SK-N-SH (cell line): ENCODE results near the gene CNNM3. TPM values are rescaled to one million over a fixed set of nuclear protein-coding genes. Genes with fewer than 3 reads are reported as not detected.
A peak's percentile ranks its signal among the peaks of the same experiment; 100 is the strongest.

Experiments used
- CTCF ChIA-PET: fragments of 300-600, 350-600 bp; formaldehyde crosslinking; extraction: SDS; loops from one replicate; lab custom pipeline; 2021; lab: Yijun Ruan, JAX
- POLR2A ChIA-PET: fragments of 350-600 bp; sonication (Branson Sonifier 250); formaldehyde crosslinking; extraction: SDS; loops from one replicate; lab custom pipeline; 2020; ENCODE audit warnings: antibody characterized with exemption, inconsistent platforms; lab: Yijun Ruan, JAX
- DNase-seq: peaks from one replicate; pipeline ENCODE4 v3.0.0; 2012
- H2AFZ ChIP-seq: fragments of 200-600 bp; sonication (generic); 2 replicates; pipeline ENCODE4 v1.8.1; 2016; ENCODE audit warnings: antibody characterized with exemption, mild to moderate bottlenecking, low read depth
- H3F3A ChIP-seq: fragments of 200-600 bp; sonication (generic); replicated peaks from 2 replicates; pipeline ENCODE3; 2016; ENCODE audit warnings: antibody characterized with exemption, mild to moderate bottlenecking; ENCODE audit not compliant: insufficient read depth
- H3K27ac ChIP-seq, 2 experiments: fragments of 200-500 bp in 1 of 2; fragments of 200-600 bp in 1 of 2; sonication (Bioruptor generic) in 1 of 2; sonication (generic), shearing (Covaris generic) in 1 of 2; 2 replicates each; pipeline versions ENCODE4 v1.5.1 to v1.6.1; 2014 to 2016; ENCODE audit warnings: low read depth in 2 of 2, inconsistent platforms in 1 of 2, low read length in 1 of 2, mild to moderate bottlenecking in 1 of 2, mixed read lengths in 1 of 2
- H3K27me3 ChIP-seq: fragments of 200-600 bp; sonication (generic), shearing (Covaris generic); 2 replicates; pipeline ENCODE4 v1.6.1; 2016; ENCODE audit warnings: mixed run types; ENCODE audit not compliant: insufficient read depth
- H3K36me3 ChIP-seq, 2 experiments: fragments of 200-500 bp in 1 of 2; fragments of 200-600 bp in 1 of 2; sonication (Bioruptor generic) in 1 of 2; sonication (generic) in 1 of 2; replicated peaks in 1 of 2; 2 replicates each; pipeline versions ENCODE3 to v1.5.1; 2014 to 2016; ENCODE audit warnings: low read length in 1 of 2, mild to moderate bottlenecking in 1 of 2; ENCODE audit not compliant: insufficient read depth in 2 of 2, control insufficient read depth in 1 of 2
- H3K4me1 ChIP-seq, 2 experiments: fragments of 200-500 bp in 1 of 2; fragments of 200-600 bp in 1 of 2; sonication (Bioruptor generic) in 1 of 2; sonication (generic), shearing (Covaris generic) in 1 of 2; 2 replicates each; pipeline versions ENCODE4 v1.5.1 to v1.6.1; 2014 to 2016; ENCODE audit warnings: low read depth in 1 of 2, low read length in 1 of 2, mixed run types in 1 of 2; ENCODE audit not compliant: insufficient read depth in 2 of 2, control insufficient read depth in 1 of 2
- H3K4me2 ChIP-seq: fragments of 200-600 bp; sonication (generic), shearing (Covaris generic); 2 replicates; pipeline ENCODE4 v1.6.1; 2017; ENCODE audit warnings: mixed run types
- H3K4me3 ChIP-seq, 2 experiments: fragments of 200-500 bp in 1 of 2; fragments of 200-600 bp in 1 of 2; sonication (Bioruptor generic) in 1 of 2; sonication (generic), shearing (Covaris generic) in 1 of 2; 2 replicates each; pipeline versions ENCODE4 v1.5.1 to v1.8.1; 2014 to 2016; ENCODE audit warnings: low read depth in 2 of 2, inconsistent platforms in 1 of 2, low read length in 1 of 2, mild to moderate bottlenecking in 1 of 2, mixed read lengths in 1 of 2, moderate library complexity in 1 of 2
- H3K79me2 ChIP-seq: fragments of 200-600 bp; sonication (generic); 2 replicates; pipeline ENCODE4 v1.8.1; 2017; ENCODE audit warnings: mild to moderate bottlenecking; ENCODE audit not compliant: insufficient read depth
- H3K9ac ChIP-seq: fragments of 200-600 bp; sonication (generic); 2 replicates; pipeline ENCODE4 v1.6.1; 2017; ENCODE audit warnings: mixed run types
- H3K9me2 ChIP-seq: fragments of 200-600 bp; sonication (generic); 2 replicates; pipeline ENCODE4 v1.6.1; 2017; ENCODE audit warnings: mixed run types
- H3K9me3 ChIP-seq: fragments of 200-600 bp; sonication (generic); 2 replicates; pipeline ENCODE4 v1.6.1; 2017; ENCODE audit warnings: mixed run types, mild to moderate bottlenecking, moderate library complexity
- H4K20me1 ChIP-seq: fragments of 200-600 bp; sonication (generic); 2 replicates; pipeline ENCODE4 v1.6.1; 2017; ENCODE audit warnings: mild to moderate bottlenecking, mixed run types; ENCODE audit not compliant: insufficient read depth
- ELF1 ChIP-seq: IDR thresholded peaks from 2 replicates; pipeline ENCODE4 v1.4.0; 2012
- EP300 ChIP-seq, 2 experiments: IDR thresholded peaks; 2 replicates each; pipeline versions ENCODE4 v1.4.0 to v1.6.1; 2012; ENCODE audit warnings: borderline replicate concordance in 1 of 2, low read depth in 1 of 2, low read length in 1 of 2
- FOXM1 ChIP-seq: IDR thresholded peaks from 2 replicates; pipeline ENCODE4 v1.4.0; 2012; ENCODE audit warnings: low read depth, mild to moderate bottlenecking
- IRF3 ChIP-seq: fragments of 150-350 bp; IDR thresholded peaks from 2 replicates; pipeline ENCODE4 v1.6.1; 2016; ENCODE audit warnings: mild to moderate bottlenecking, low read depth, low read length
- MAX ChIP-seq: IDR thresholded peaks from 2 replicates; pipeline ENCODE4 v1.4.0; 2012; ENCODE audit warnings: low read depth
- RCOR1 ChIP-seq: fragments of 150-350 bp; IDR thresholded peaks from 2 replicates; pipeline ENCODE4 v1.6.1; 2017; ENCODE audit warnings: antibody characterized with exemption, low read length
- REST ChIP-seq: IDR thresholded peaks from 2 replicates; pipeline ENCODE4 v1.6.1; 2012; ENCODE audit warnings: mild to moderate bottlenecking, low read depth, low read length, moderate library complexity
- SIN3A ChIP-seq: IDR thresholded peaks from 2 replicates; pipeline ENCODE4 v1.6.1; 2012; ENCODE audit warnings: low read depth, mild to moderate bottlenecking, low read length, moderate library complexity, borderline replicate concordance
- SMC3 ChIP-seq: IDR thresholded peaks from 2 replicates; pipeline ENCODE4 v1.6.1; 2012; ENCODE audit warnings: low read depth, low read length, improper control_type of control experiment
- TCF12 ChIP-seq: IDR thresholded peaks from 2 replicates; pipeline ENCODE4 v1.4.0; 2012
- USF2 ChIP-seq: fragments of 150-350 bp; IDR thresholded peaks from 2 replicates; pipeline ENCODE4 v1.6.1; 2017; ENCODE audit warnings: antibody characterized with exemption, low read length, low read depth, borderline replicate concordance
- YY1 ChIP-seq: IDR thresholded peaks from 2 replicates; pipeline ENCODE4 v1.4.0; 2012; ENCODE audit warnings: low read depth, mild to moderate bottlenecking
- WGBS: methylation state at CpG from one replicate; pipeline ENCODE4 v1.1.6; 2017; ENCODE audit warnings: low lambda C conversion rate; 5-methylcytosine and 5-hydroxymethylcytosine counted together
- polyA plus RNA-seq, 3 experiments: library from polyadenylated mRNA; depleted of rRNA; stranded (reverse); fragments of >200 nt; gene quantifications; 2 replicates each; pipeline ENCODE4 v1.2.3, GENCODE V29; 2012

CNNM3 gene
- polyA plus RNA-seq, 1 of the 3 experiments (the other 2 are of a cell fraction), result 14.7 TPM

GRCh38 chr2:96822786-96823185 is 6.7 kb downstream of the CNNM3 start:
- peaks cover 7% of the 10 kb centered on the region for H3F3A ChIP-seq
- no peaks in the 10 kb centered on the region for H3K9me2 ChIP-seq
- H3K27me3 ChIP-seq, result no peaks in the 10 kb centered on the region
- 92% methylated on average over 4 of the region's 4 CpGs for WGBS
- CTCF ChIA-PET, result no interaction called here
- peaks cover 5% of the 10 kb centered on the region; the same call in 1 of the 2 replicates for H3K79me2 ChIP-seq
- no peak overlapping the region for H3K9ac ChIP-seq
- no peak overlapping the region for H3K4me3 ChIP-seq
- H3K27ac ChIP-seq, result no peak overlapping the region
- peaks cover 26% of the 10 kb centered on the region for H4K20me1 ChIP-seq
- TF ChIP-seq FOXM1, result no peak
- no peak for TF ChIP-seq ELF1
- TF ChIP-seq REST, result no peak
- no peak for TF ChIP-seq EP300 (IDR thresholded peaks at IDR 0.05; ENCODE audit: borderline replicate concordance in 1 of 2, low read depth in 1 of 2, low read length in 1 of 2)
- TF ChIP-seq RCOR1, result no peak
- no peak for TF ChIP-seq SMC3
- no peak for TF ChIP-seq MAX
- no peak for TF ChIP-seq YY1
- no peak for TF ChIP-seq USF2
- TF ChIP-seq, all 33 proteins: peak for 0
- no peak for DNase-seq
- no peak overlapping the region for H2AFZ ChIP-seq
- no peaks in the 10 kb centered on the region for H3K9me3 ChIP-seq
- no peak overlapping the region for H3K4me2 ChIP-seq
- H3K4me1 ChIP-seq, result peaks cover 0 to 39% of the 10 kb centered on the region in 2 experiments; a peak in 1 of 4 replicates
- POLR2A ChIA-PET, result no interaction called here
- peaks cover 0 to 9% of the 10 kb centered on the region in 2 experiments for H3K36me3 ChIP-seq

GRCh38 chr2:96823198-96823597 is 7.1 kb downstream of the CNNM3 start:
- CTCF ChIA-PET, result interaction anchor here (1.1 kb wide), 1 partner anchor 35 kb away, joined by 4 read pairs; no protein-coding TSS in a partner anchor
- WGBS, result 85% methylated on average over 11 of the region's 11 CpGs
- Histone ChIP-seq H3K4me3 (no peak overlapping the region), H3K4me2 (no peak overlapping the region), H3K9me3 (no peaks in the 10 kb centered on the region), H4K20me1 (peaks cover 22% of the 10 kb centered on the region; the same call in 1 of the 2 replicates)
- no peak for DNase-seq
- no peak for TF ChIP-seq SIN3A
- peak; percentile 14; the same call in 1 of the 2 replicates for TF ChIP-seq TCF12
- TF ChIP-seq IRF3, result no peak
- TF ChIP-seq, all 33 proteins: peak for 1
- Histone ChIP-seq H3K79me2 (peaks cover 1% of the 10 kb centered on the region; the same call in 1 of the 2 replicates), H3K36me3 (peaks cover 0 to 13% of the 10 kb centered on the region in 2 experiments), H3K4me1 (peaks cover 0 to 37% of the 10 kb centered on the region in 2 experiments; a peak in 1 of 4 replicates), H3K27me3 (no peaks in the 10 kb centered on the region), H3F3A (peaks cover 7% of the 10 kb centered on the region), H3K9ac (no peak overlapping the region), H3K27ac (no peak overlapping the region), H2AFZ (no peak overlapping the region), H3K9me2 (no peaks in the 10 kb centered on the region)
- POLR2A ChIA-PET, result no interaction called here
